Cerebellar cortex (tissue), 1 donor: Measurements from ENCODE around the gene GNA12.
"Not testable (repeated sequence)": the region's sequence is repeated elsewhere in the genome, so short reads cannot be mapped to it uniquely, and the experiment has no call there.

Experiments used
- DNase-seq: peaks from one replicate; pipeline ENCODE4 v3.0.0-alpha.2; 2015; ENCODE audit warnings: low spot score

Gene GNA12

GRCh38 chr7:2726316-2727018, 117.6 kb downstream of the GNA12 start:
- DNase-seq: no peak

GRCh38 chr7:2725178-2726105, 118.7 kb downstream of the GNA12 start:
- no peak for DNase-seq

- no peak for DNase-seq
These were observed 119.5 kb downstream of the GNA12 start for GRCh38 chr7:2724453-2725177.

- not testable (repeated sequence) for DNase-seq
These were observed 120.1 kb downstream of the GNA12 start for GRCh38 chr7:2724036-2724435.

GRCh38 chr7:2723138-2723850, 120.8 kb downstream of the GNA12 start:
- DNase-seq: no peak

GRCh38 chr7:2722591-2722990, 121.5 kb downstream of the GNA12 start:
- DNase-seq: no peak

- DNase-seq: no peak
These were observed 122.3 kb downstream of the GNA12 start for GRCh38 chr7:2721842-2722241.

GRCh38 chr7:2720024-2720423, 124.1 kb downstream of the GNA12 start:
- DNase-seq: no peak

- DNase-seq: no peak
These were observed 125.1 kb downstream of the GNA12 start for GRCh38 chr7:2719007-2719406.

- DNase-seq: no peak
These were observed 125.7 kb downstream of the GNA12 start for GRCh38 chr7:2718296-2718965.

GRCh38 chr7:2717293-2718261, 126.5 kb downstream of the GNA12 start:
- DNase-seq: no peak

GRCh38 chr7:2716906-2717292, 127.2 kb downstream of the GNA12 start:
- no peak for DNase-seq

- no peak for DNase-seq
These were observed 127.6 kb downstream of the GNA12 start for GRCh38 chr7:2716488-2716887.

GRCh38 chr7:2715341-2716231, 128.5 kb downstream of the GNA12 start:
- no peak for DNase-seq

- DNase-seq: peak; percentile 30
These were observed 129.5 kb downstream of the GNA12 start for GRCh38 chr7:2714636-2715035.

GRCh38 chr7:2713978-2714377, 130.1 kb downstream of the GNA12 start:
- no peak for DNase-seq

GRCh38 chr7:2713370-2713769, 130.7 kb downstream of the GNA12 start:
- DNase-seq: no peak

GRCh38 chr7:2711895-2712675, 132.0 kb downstream of the GNA12 start:
- no peak for DNase-seq
